Neural cell (in vitro differentiated cells): ENCODE measurements around the gene BCL11B.

Source experiments
- CTCF ChIP-seq: fragments of 450-650 bp; IDR thresholded peaks from 2 replicates; pipeline ENCODE4 v1.5.1; 2014; ENCODE audit warnings: antibody characterized with exemption, mild to moderate bottlenecking, moderate library complexity; ENCODE audit not compliant: poor library complexity, severe bottlenecking
- EP300 ChIP-seq: fragments of 450-650 bp; conservative IDR thresholded peaks from 2 replicates; pipeline ENCODE4 v1.6.1; 2014; ENCODE audit warnings: antibody characterized with exemption, mild to moderate bottlenecking, moderate library complexity; ENCODE audit not compliant: poor library complexity, severe bottlenecking
- EZH2 ChIP-seq: fragments of 200-600, 300-800 bp; shearing (Covaris generic), sonication (generic); IDR thresholded peaks from 2 replicates; pipeline ENCODE4 v1.6.1; 2014; ENCODE audit warnings: antibody characterized with exemption, low read length, borderline replicate concordance, mild to moderate bottlenecking; ENCODE audit not compliant: insufficient read depth, poor library complexity, severe bottlenecking
- POLR2AphosphoS5 ChIP-seq: IDR thresholded peaks from 2 replicates; pipeline ENCODE4 v1.6.1; 2012
- REST ChIP-seq: IDR thresholded peaks from 2 replicates; pipeline ENCODE4 v1.6.1; 2012; ENCODE audit warnings: borderline replicate concordance
- SMC3 ChIP-seq: fragments of 450-650 bp; conservative IDR thresholded peaks from 2 replicates; pipeline ENCODE4 v1.6.1; 2014; ENCODE audit warnings: antibody characterized with exemption, mild to moderate bottlenecking, moderate library complexity; ENCODE audit not compliant: poor library complexity

- TF ChIP-seq CTCF (no peak), POLR2AphosphoS5 (no peak), EZH2 (no peak), SMC3 (no peak), EP300 (no peak), REST (no peak)
These were observed 1.9 kb upstream of the BCL11B start for GRCh38 chr14:99273766-99274345.
